ENCODE measurements around the gene ZFPM1. TPM values are rescaled to one million over a fixed set of nuclear protein-coding genes. Genes with fewer than 3 reads are reported as not detected.

ZFPM1 gene
- total and polyA plus RNA-seq, 2 of the 8 experiments (the other 6 are each of a cell fraction or from before 2014, with no cell fraction given): 0.74 to 4.8 TPM

DNA sequence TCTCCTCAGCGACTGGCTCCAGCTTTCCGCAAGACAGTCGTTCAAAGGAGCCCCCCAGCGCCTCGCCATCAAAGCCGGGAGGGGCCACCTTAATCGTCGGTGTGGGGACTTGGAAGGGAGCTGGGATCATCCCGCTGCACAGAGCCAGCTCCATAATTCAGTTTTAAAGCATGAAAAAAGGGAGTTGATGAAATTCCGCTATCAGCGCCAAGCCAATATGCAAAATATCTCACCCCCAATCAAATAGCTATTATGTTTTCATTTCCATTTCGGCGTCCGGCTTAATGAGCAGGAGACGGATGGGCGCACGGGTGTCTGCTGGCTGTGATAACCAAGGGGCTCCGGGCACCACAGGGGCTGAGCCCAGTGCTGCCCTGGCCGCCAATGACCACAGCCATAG, 27.7 kb downstream of the ZFPM1 start:
- no peak overlapping the region for H4K91ac ChIP-seq (replicated peaks; ENCODE audit: insufficient read length, low read length)
- H3K27ac ChIP-seq (ENCODE audit: low read depth, low read length): no peak overlapping the region
- H3K27me3 ChIP-seq (replicated peaks in 1 of 4; ENCODE audit: control insufficient read depth in 3 of 4, extremely low read depth in 1 of 4, insufficient read depth in 3 of 4, low read length in 3 of 4): no peaks in the 10 kb centered on the region
- H3K9ac ChIP-seq (replicated peaks in 1 of 4; ENCODE audit: extremely low read depth in 1 of 4, low read depth in 3 of 4, low read length in 3 of 4): no peak overlapping the region
- no peaks in the 10 kb centered on the region for H3K23me2 ChIP-seq (ENCODE audit: low read depth, low read length)
- POLR2A ChIA-PET (ENCODE audit: partially characterized antibody): interaction anchor here (1.6 kb wide), 1 partner anchor 20 kb away, joined by 4 read pairs; no protein-coding TSS in a partner anchor
- no peak overlapping the region for H3K14ac ChIP-seq (ENCODE audit: insufficient read length)
- DNase-seq (ENCODE audit: low read depth in 1 of 2, low spot score in 2 of 2) (no peak), FAIRE-seq (no peak)
- no peaks in the 10 kb centered on the region for H3K79me2 ChIP-seq (ENCODE audit: control insufficient read depth in 1 of 2, insufficient read depth in 2 of 2, low read length in 2 of 2)
- no peak overlapping the region for H2BK15ac ChIP-seq (ENCODE audit: low read length)
- no peak overlapping the region for H3K23ac ChIP-seq (ENCODE audit: insufficient read length)
- H3K79me1 ChIP-seq (ENCODE audit: low read depth, low read length): no peaks in the 10 kb centered on the region; the same call in 1 of the 2 replicates
- no peak overlapping the region for H2BK12ac ChIP-seq (ENCODE audit: low read depth, low read length)
- no peak overlapping the region for H2AFZ ChIP-seq (ENCODE audit: low read length)
- no peak overlapping the region for H3K4me2 ChIP-seq (ENCODE audit: insufficient read depth in 1 of 2, low read depth in 2 of 2, low read length in 2 of 2)
- no peaks in the 10 kb centered on the region for H3K9me3 ChIP-seq (ENCODE audit: insufficient read depth in 2 of 2, low read depth in 1 of 2, low read length in 1 of 2)
- no peaks in the 10 kb centered on the region; a peak in 1 of 8 replicates for H3K36me3 ChIP-seq (ENCODE audit: control insufficient read depth in 2 of 4, insufficient read depth in 4 of 4, low read length in 3 of 4)
- H3K18ac ChIP-seq (ENCODE audit: extremely low read depth, low read length): no peak overlapping the region
- WGBS, 2 experiments (ENCODE audit: extremely low coverage in 1 of 2, insufficient coverage in 1 of 2, insufficient read length in 1 of 2, insufficient replicate concordance in 2 of 2, low coverage in 1 of 2, low lambda C conversion rate in 2 of 2, missing lambda C conversion rate in 1 of 2): 93% methylated on average over 18 of the region's 19 CpGs; no CpG with 5 or more reads in 1 of the 2 experiments
- no peak overlapping the region for H2AK5ac ChIP-seq (ENCODE audit: low read depth, low read length)
- H3K4me1 ChIP-seq (replicated peaks in 1 of 4; ENCODE audit: control insufficient read depth in 3 of 4, insufficient read depth in 4 of 4, low read length in 3 of 4): peaks cover 0 to 11% (median 7%) of the 10 kb centered on the region in 4 experiments; a peak in 5 of 7 replicates
- no peak overlapping the region for H2BK20ac ChIP-seq (ENCODE audit: low read length)
- no peak overlapping the region for H3K4ac ChIP-seq (replicated peaks; ENCODE audit: insufficient read length, low read depth, low read length)
- CTCF ChIA-PET (ENCODE audit: partially characterized antibody): interaction anchor here (0.6 to 1.9 kb wide), 7 partner anchors 8 to 1234 kb away, joined by 3 to 4 read pairs (median 3); no protein-coding TSS in a partner anchor
- H2BK5ac ChIP-seq (ENCODE audit: low read depth, low read length): no peak overlapping the region
- peaks cover 2 to 11% of the 10 kb centered on the region in 2 experiments for H4K20me1 ChIP-seq (replicated peaks in 1 of 2; ENCODE audit: control insufficient read depth in 1 of 2, insufficient read depth in 2 of 2, low read length in 2 of 2)
- H4K5ac ChIP-seq (ENCODE audit: insufficient read length, low read depth, low read length): no peak overlapping the region
- no peak overlapping the region for H2BK120ac ChIP-seq (replicated peaks; ENCODE audit: low read depth, low read length)
- no peak overlapping the region for H3K4me3 ChIP-seq (ENCODE audit: extremely low read depth in 1 of 4, insufficient read depth in 2 of 4, low read depth in 3 of 4, low read length in 4 of 4)
- H4K8ac ChIP-seq (ENCODE audit: extremely low read depth, insufficient read depth, low read length): no peak overlapping the region
- no peak overlapping the region for H3K56ac ChIP-seq (replicated peaks; ENCODE audit: insufficient read length, low read depth, low read length)
- TF ChIP-seq EGR1 (IDR thresholded peaks at IDR 0.05; ENCODE audit: borderline replicate concordance, low read depth, low read length) (no peak), PHF8 (conservative IDR thresholded peaks at IDR 0.05; ENCODE audit: low read depth, low read length) (no peak), SIX5 (IDR thresholded peaks at IDR 0.05; ENCODE audit: low read depth, low read length) (no peak), CREB1 (IDR thresholded peaks at IDR 0.05) (no peak), SRF (IDR thresholded peaks at IDR 0.05; ENCODE audit: low read depth, low read length) (no peak), RAD21 (IDR thresholded peaks at IDR 0.05 in 1 of 2, conservative IDR thresholded peaks at IDR 0.05 in 1 of 2; ENCODE audit: low read depth in 2 of 2, low read length in 2 of 2) (no peak), POU5F1 (IDR thresholded peaks at IDR 0.05; ENCODE audit: low read depth, low read length) (no peak), RFX5 (IDR thresholded peaks at IDR 0.05; ENCODE audit: borderline replicate concordance, low read depth, low read length) (no peak), JUN (IDR thresholded peaks at IDR 0.05; ENCODE audit: low read depth, low read length) (no peak), TCF12 (IDR thresholded peaks at IDR 0.05; ENCODE audit: low read depth, low read length) (no peak), CHD2 (IDR thresholded peaks at IDR 0.05; ENCODE audit: low read length) (no peak), E2F6 (IDR thresholded peaks at IDR 0.05) (no peak), KDM5A (IDR thresholded peaks at IDR 0.05; ENCODE audit: low read length) (no peak)
- TF ChIP-seq, protein P1, sequence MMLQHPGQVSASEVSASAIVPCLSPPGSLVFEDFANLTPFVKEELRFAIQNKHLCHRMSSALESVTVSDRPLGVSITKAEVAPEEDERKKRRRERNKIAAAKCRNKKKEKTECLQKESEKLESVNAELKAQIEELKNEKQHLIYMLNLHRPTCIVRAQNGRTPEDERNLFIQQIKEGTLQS (IDR thresholded peaks at IDR 0.05; ENCODE audit: insufficient read depth, low read depth, low read length): no peak
